ENCODE results near the gene C12orf42.

Gene C12orf42

DNA sequence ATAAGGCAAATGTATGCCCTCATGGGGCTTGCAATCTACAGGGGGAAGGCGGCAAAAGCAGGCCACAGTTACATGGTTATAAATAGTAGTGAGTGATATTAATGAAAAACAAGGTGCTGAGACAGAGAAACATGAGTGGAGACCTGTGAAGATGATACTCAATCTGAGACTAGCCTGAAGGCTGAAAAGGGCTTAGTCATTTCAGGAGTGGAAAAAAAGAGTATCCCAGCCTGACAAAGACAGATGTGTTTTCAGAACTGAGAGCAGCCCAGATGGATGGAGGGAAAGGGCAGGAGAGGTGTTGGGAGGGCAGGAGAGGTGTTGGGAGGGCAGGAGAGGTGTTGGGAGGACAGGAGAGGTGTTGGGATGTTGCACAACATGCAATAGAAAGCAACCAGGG lies 181.9 kb downstream of the C12orf42 start:
- Mint-ChIP-seq H3K27me3 (no peaks in the 10 kb centered on the region), H3K4me1 (ENCODE audit: low read depth) (peaks cover 4% of the 10 kb centered on the region), H3K4me3 (no peak overlapping the region), H3K9me3 (peaks cover 11% of the 10 kb centered on the region), H3K36me3 (ENCODE audit: low read depth) (no peaks in the 10 kb centered on the region), H3K27ac (no peak overlapping the region)
- DNase-seq: no peak

DNA sequence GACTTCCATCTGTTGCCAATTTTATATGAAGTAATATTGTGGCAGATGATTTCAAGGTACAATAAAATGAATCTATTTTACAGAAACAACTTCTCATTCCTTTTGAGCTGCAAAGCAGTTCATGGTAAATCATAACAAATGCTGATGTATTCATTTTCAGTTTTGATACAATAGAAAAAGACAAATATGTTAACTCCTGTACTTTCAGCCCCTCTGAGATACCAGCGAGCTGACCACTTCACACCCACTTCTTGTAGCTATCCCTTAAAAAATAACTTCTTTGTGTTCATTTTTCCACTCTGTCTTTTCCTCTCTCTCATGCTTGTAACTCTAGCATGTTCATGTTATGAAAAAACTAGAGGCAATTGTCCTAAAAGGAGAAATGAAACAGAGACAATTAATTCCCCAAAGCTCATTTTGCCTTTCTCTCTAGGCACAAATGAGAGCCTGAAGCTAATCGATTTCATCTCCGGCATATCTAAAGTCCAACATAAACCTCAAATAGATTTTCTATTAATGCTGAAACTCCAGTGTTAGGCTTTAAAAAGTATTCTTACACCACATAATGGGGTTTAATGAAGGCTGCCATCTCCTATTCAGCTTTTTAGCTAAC lies 182.9 kb downstream of the C12orf42 start:
- no peak overlapping the region for H3K27ac Mint-ChIP-seq
- no peaks in the 10 kb centered on the region for H3K36me3 Mint-ChIP-seq (ENCODE audit: low read depth)
- H3K27me3 Mint-ChIP-seq: no peaks in the 10 kb centered on the region
- peaks cover 11% of the 10 kb centered on the region for H3K9me3 Mint-ChIP-seq
- peaks cover 4% of the 10 kb centered on the region for H3K4me1 Mint-ChIP-seq (ENCODE audit: low read depth)
- DNase-seq: no peak
- H3K4me3 Mint-ChIP-seq: no peak overlapping the region

DNA sequence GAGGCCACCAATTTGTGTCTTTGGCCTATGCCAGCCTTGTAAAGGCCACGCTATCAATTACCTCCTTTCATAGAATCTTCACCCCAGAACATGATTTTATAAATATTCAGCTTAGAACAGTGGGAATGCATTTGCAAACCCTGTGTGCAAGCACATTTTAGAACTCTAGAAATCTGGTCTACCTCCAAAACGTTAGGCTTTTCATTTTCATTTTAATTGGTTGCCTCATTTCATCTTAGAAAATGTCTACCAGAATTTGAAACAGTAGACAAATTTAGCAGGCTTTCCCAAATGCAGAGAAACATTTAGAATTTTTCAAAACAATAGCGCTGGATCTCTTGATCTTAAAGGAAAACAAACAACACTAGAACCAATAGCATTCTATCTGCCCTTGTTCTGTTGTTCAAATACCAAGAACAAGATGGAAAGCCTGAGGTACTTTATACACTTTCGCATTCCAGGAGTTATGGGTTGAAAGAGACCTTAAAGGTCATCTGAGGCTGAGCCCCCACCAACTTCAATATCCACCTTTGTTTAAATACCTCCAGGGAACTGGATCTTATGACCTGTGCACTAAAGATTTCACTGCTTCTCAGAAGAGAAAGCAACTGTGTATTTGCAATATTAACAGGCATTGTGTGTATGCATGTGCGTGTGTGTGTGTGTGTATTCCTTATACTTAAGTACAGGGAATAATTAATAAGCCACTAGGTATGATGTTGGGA lies 185.1 kb downstream of the C12orf42 start:
- Mint-ChIP-seq H3K36me3 (ENCODE audit: low read depth) (no peaks in the 10 kb centered on the region), H3K4me3 (no peak overlapping the region), H3K9me3 (no peaks in the 10 kb centered on the region), H3K27me3 (no peaks in the 10 kb centered on the region), H3K27ac (no peak overlapping the region), H3K4me1 (ENCODE audit: low read depth) (peaks cover 4% of the 10 kb centered on the region)
- no peak for DNase-seq

DNA sequence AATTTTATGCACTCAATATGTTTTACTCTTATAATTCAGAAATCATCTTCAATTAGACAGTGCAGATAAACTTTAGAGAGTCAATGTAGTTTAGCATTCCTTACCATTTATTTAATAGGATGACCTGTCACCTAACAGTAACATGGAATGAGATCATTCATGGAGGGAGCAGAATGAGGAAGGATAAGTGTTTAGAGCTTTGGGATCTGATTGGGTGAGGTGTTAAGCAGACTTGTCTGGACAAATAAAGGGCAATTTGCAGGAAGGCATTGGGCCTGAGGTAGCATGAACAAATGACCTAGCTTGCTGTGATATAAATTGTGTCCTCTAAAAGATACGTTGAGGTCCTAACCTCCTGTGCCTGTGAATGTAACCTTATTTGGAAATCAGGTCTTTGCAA lies 187.4 kb downstream of the C12orf42 start:
- Mint-ChIP-seq H3K27me3 (no peaks in the 10 kb centered on the region), H3K4me3 (no peak overlapping the region), H3K27ac (no peak overlapping the region), H3K36me3 (ENCODE audit: low read depth) (no peaks in the 10 kb centered on the region), H3K4me1 (ENCODE audit: low read depth) (no peaks in the 10 kb centered on the region), H3K9me3 (no peaks in the 10 kb centered on the region)
- DNase-seq: no peak

DNA sequence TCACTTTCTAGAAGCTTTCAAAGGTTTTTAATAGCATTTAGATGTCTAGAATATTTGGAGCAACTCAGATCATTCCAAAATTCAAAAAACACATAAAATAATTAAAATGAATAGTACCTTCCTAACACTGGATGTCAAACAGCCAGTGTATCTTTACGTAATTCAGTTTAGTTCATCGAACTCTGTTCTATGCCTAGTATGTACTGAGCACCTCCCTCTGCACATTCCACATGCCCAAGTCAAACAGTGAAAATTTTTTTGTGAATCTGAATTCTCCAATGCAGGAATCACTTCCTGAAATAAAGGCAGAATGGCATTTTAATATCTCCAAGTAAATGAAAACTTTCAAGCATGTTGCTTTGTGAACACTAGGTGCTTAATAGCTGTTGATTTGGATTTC lies 192.3 kb downstream of the C12orf42 start:
- Mint-ChIP-seq H3K9me3 (peaks cover 2% of the 10 kb centered on the region), H3K27me3 (peaks cover 5% of the 10 kb centered on the region), H3K4me1 (ENCODE audit: low read depth) (no peaks in the 10 kb centered on the region), H3K36me3 (ENCODE audit: low read depth) (no peaks in the 10 kb centered on the region), H3K27ac (no peak overlapping the region), H3K4me3 (no peak overlapping the region)
- DNase-seq: no peak

DNA sequence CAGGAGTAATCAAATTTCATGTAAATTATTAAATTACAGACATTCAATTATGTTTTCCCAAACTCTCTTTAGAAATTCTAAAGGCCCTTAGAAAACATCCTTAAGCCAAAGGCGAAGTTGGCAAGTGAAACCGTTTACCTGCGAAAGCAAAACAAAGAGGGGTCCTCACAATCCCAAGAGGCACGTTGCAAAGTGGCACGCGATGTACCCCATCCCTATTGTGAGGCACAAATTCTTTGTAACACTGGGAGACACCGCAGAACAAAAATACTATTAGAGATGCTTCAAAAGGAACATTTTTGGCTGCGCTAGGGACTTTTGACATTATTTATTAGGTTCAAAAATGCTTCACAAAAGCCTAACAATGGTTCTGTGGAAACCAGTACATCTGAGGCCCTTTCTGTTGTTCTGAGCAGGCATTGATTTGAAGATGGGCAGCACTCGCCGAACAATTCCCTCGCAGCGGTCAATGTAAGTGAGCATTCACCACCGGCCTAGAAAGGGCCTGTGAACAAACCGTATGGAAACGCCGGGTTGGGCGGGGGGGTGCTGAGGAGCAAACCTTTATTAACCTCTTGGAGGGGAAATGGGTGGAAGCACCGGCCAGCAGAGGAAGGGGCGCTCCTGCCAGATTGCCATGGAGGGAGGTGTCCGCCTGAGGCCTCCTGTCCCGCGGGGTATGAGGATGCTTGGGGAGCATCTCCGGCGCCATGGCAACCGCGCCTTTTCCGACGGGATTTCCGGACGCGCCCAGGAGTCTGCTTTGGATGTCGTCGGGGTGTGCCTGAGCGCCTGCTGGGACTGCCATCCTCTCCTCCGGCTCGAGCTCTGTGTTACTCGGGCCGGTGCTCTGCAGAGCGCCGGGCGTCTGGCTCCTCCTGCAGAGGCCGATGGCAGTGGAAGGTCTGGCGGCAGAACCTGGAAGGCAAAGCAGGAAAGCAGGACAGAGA lies 193.9 kb downstream of the C12orf42 start:
- no peaks in the 10 kb centered on the region for H3K4me1 Mint-ChIP-seq (ENCODE audit: low read depth)
- DNase-seq: no peak
- H3K36me3 Mint-ChIP-seq (ENCODE audit: low read depth): no peaks in the 10 kb centered on the region
- no peak overlapping the region for H3K27ac Mint-ChIP-seq
- H3K9me3 Mint-ChIP-seq: peaks cover 2% of the 10 kb centered on the region
- no peak overlapping the region for H3K4me3 Mint-ChIP-seq
- H3K27me3 Mint-ChIP-seq: peaks cover 5% of the 10 kb centered on the region

DNA sequence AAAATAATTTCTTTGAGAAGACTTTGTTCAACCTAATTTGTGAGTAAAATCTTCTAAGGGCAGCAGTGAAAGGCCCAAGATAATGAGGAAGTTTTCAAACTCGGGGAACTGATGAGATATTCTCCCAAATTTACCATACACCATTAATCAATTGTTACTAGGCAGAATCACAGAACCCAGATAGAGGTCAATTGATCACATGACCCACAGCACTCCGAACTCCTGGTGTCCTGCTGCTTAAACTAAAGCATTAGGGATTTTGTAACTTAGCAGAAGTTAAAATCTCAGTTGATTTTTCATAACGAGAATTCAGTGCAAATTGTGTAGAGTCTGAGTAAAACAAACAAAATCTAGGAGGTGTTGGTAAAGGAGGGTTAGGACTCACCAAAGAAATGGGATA lies 207.8 kb downstream of the C12orf42 start:
- H3K27me3 Mint-ChIP-seq: no peaks in the 10 kb centered on the region
- H3K4me1 Mint-ChIP-seq (ENCODE audit: low read depth): no peaks in the 10 kb centered on the region
- H3K27ac Mint-ChIP-seq: no peak overlapping the region
- H3K36me3 Mint-ChIP-seq (ENCODE audit: low read depth): no peaks in the 10 kb centered on the region
- H3K9me3 Mint-ChIP-seq: peaks cover 8% of the 10 kb centered on the region
- no peak overlapping the region for H3K4me3 Mint-ChIP-seq
- DNase-seq: no peak

DNA sequence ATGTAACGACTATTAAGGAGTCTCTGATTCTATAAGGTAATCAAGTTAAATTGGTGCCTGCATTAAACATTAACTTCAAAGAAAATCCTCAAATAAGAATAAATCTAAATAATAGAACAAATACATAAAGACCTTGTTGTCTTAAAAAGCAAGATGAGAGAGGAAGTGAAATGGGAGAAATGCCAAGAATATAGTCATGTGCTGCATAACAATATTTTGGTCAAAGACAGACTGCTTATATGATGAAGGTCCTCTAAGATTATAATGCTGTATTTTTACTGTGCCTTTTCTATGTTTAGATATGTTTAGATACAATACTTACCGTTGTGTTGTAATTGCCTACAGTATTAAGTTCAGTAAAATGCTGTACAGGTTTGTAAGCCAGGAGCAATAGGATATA lies 213.6 kb downstream of the C12orf42 start:
- H3K9me3 Mint-ChIP-seq: peaks cover 2% of the 10 kb centered on the region

DNA sequence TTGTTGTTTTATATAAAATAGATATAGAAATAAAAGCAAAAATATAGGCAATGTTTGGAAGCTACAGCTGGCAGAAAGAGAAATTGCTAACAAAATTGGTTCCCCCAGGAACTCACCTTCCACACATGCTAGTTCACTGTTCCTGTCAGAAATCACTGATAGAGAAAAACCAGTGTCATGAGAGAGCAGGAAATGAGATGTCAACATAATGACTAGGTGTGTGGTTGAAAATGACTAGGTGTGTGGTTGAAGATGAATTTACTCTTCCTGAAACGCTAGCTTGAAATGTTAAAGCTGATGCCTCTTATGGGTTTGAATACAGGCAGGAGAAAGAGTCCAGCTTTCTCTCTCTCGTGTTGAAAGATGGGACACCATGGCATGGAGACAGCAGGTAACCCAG lies 216.3 kb downstream of the C12orf42 start:
- Mint-ChIP-seq H3K4me1 (ENCODE audit: low read depth) (peaks cover 18% of the 10 kb centered on the region), H3K9me3 (no peaks in the 10 kb centered on the region), H3K4me3 (no peak overlapping the region), H3K36me3 (ENCODE audit: low read depth) (no peaks in the 10 kb centered on the region), H3K27me3 (no peaks in the 10 kb centered on the region), H3K27ac (peak overlapping the region; percentile 60)
- no peak for DNase-seq

More for the DNA sequence above, 213.6 kb downstream of the C12orf42 start:
- Mint-ChIP-seq H3K27me3 (no peaks in the 10 kb centered on the region), H3K4me3 (no peak overlapping the region), H3K4me1 (ENCODE audit: low read depth) (peaks cover 18% of the 10 kb centered on the region), H3K36me3 (ENCODE audit: low read depth) (no peaks in the 10 kb centered on the region), H3K27ac (no peak overlapping the region)
- no peak for DNase-seq

DNA sequence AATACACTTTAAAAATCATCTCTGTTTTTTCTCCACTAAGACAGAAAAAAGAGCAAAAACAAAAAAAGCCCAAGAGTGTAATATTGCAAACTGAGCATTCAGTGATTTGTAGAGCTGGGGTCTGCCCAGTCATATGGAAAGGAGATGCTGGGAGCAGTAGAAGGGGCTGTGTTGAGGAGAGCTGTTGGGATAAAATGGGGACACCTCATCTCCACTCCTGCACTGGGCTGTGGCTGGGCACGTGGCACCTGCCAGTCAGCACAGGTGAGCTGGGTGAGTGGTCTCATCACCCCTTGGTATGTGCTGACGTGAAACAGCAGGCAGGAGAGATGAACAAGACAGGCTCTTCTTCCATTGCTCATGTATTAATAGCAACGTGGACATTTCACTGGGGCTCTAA lies 217.4 kb downstream of the C12orf42 start:
- peaks cover 18% of the 10 kb centered on the region for H3K4me1 Mint-ChIP-seq (ENCODE audit: low read depth)
- H3K9me3 Mint-ChIP-seq: no peaks in the 10 kb centered on the region
- no peaks in the 10 kb centered on the region for H3K36me3 Mint-ChIP-seq (ENCODE audit: low read depth)
- H3K4me3 Mint-ChIP-seq: no peak overlapping the region
- no peaks in the 10 kb centered on the region for H3K27me3 Mint-ChIP-seq
- DNase-seq: no peak
- H3K27ac Mint-ChIP-seq: no peak overlapping the region

DNA sequence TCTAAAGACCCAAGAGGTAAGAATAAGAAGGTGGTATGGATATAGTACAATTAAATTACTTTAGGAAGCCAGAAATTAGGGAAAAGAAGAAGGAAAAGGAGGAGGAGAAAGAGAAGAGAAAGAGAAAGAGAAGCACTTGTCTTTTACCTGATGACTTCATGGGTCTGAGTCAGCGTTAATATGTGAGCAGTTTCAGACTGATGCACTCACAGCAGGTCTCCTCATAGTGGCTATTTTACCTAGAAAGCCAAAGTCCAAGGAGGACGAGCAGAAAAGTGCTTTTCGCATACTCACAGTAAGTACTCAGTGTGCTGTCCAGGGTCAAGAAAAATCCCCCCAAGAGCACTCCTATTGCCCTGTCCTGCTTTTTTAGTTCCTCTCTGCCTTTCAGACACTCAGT lies 222.1 kb downstream of the C12orf42 start:
- H3K27ac Mint-ChIP-seq: no peak overlapping the region
- peaks cover 18% of the 10 kb centered on the region for H3K4me1 Mint-ChIP-seq (ENCODE audit: low read depth)
- H3K36me3 Mint-ChIP-seq (ENCODE audit: low read depth): no peaks in the 10 kb centered on the region
- H3K27me3 Mint-ChIP-seq: no peaks in the 10 kb centered on the region
- H3K4me3 Mint-ChIP-seq: no peak overlapping the region
- H3K9me3 Mint-ChIP-seq: no peaks in the 10 kb centered on the region
- no peak for DNase-seq

DNA sequence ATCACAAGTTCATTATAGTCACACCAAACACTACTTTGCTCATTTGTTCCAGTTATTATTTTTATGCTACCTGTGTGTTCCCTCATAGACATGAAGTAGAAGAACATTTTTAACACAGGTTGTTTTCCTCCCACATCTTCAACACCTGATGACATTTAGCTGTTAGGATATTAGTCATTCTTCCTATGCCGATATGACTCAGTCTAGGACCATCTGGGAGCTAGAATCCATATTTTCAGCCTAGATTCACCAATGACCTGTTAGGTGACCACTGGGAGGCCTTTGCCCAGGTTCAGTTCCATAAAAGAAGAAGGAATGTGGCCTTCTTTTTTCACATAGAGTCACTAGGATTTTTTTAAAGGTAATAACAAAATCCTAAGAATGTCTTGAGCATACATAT lies 222.8 kb downstream of the C12orf42 start:
- no peaks in the 10 kb centered on the region for H3K9me3 Mint-ChIP-seq
- no peak overlapping the region for H3K4me3 Mint-ChIP-seq
- no peaks in the 10 kb centered on the region for H3K27me3 Mint-ChIP-seq
- H3K36me3 Mint-ChIP-seq (ENCODE audit: low read depth): no peaks in the 10 kb centered on the region
- DNase-seq: no peak
- no peak overlapping the region for H3K27ac Mint-ChIP-seq
- peaks cover 12% of the 10 kb centered on the region for H3K4me1 Mint-ChIP-seq (ENCODE audit: low read depth)

DNA sequence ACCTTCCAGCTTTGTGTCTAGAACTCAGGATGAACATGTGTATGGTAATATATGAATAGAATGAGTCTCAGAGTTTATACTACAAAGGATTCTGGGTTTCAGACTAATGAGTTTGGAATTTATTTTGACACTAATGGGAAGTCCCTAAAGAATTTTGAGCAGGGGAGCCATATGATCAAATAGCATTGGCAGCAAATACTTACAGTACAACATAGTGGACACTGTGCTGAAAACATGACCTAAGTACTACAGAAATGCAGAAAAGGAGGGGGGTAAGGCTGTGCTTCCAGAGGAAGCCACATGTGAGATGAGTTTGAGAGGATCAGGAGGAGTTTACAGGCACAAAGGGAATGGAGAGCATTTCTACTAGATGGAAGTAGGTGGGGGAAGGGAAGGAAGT lies 225.8 kb downstream of the C12orf42 start:
- H3K4me1 Mint-ChIP-seq (ENCODE audit: low read depth): peaks cover 12% of the 10 kb centered on the region
- no peaks in the 10 kb centered on the region for H3K9me3 Mint-ChIP-seq

DNA sequence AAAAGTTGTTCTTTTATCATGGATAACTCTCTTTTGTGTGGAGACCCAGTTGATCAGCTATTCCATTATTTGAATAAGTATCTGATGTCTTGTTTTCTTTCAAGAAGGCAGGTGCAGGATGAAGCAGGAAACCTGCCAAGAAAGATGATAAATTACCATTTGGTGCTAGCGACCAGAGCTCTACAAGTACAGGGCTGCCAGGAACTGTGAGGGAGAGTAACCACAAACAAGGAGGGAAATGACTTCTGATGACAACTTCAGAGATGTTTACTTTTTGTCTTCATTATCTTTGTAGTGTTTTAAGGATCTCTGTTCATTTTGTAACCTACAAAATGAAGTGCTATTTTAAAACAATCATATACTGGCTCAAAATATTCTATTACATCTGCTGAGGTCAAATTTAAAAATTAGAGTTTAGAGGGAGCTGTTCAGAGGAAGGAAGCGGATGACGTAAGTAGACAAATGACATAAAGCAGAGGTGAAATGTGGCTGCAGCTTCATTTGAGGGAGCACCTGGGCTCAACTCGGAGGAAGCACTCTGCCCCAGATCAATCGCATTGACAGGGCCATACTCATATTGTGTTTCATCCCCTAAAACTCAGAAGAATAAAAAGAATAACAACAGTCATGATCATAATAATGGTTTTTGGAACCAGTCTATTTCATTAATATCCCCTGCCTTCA lies 226.8 kb downstream of the C12orf42 start:
- no peak for DNase-seq
- H3K36me3 Mint-ChIP-seq (ENCODE audit: low read depth): no peaks in the 10 kb centered on the region
- no peaks in the 10 kb centered on the region for H3K27me3 Mint-ChIP-seq
- H3K4me1 Mint-ChIP-seq (ENCODE audit: low read depth): peaks cover 12% of the 10 kb centered on the region
- no peak overlapping the region for H3K4me3 Mint-ChIP-seq
- H3K27ac Mint-ChIP-seq: no peak overlapping the region
- H3K9me3 Mint-ChIP-seq: no peaks in the 10 kb centered on the region

More for the DNA sequence above, 225.8 kb downstream of the C12orf42 start:
- H3K27me3 Mint-ChIP-seq: no peaks in the 10 kb centered on the region
- no peak for DNase-seq
- H3K27ac Mint-ChIP-seq: no peak overlapping the region
- no peak overlapping the region for H3K4me3 Mint-ChIP-seq
- H3K36me3 Mint-ChIP-seq (ENCODE audit: low read depth): no peaks in the 10 kb centered on the region
